ENCODE data around the gene FNDC3B.

The FNDC3B gene

GRCh38 chr3:172259726-172260248 is 220.4 kb downstream of the FNDC3B start:
- no peak for DNase-seq (ENCODE audit: low read depth, low spot score)

- peak; percentile 67 for DNase-seq (ENCODE audit: low read depth, low spot score)
Observed at GRCh38 chr3:172260381-172260780, 221.0 kb downstream of the FNDC3B start.

- DNase-seq (ENCODE audit: low read depth, low spot score) = no peak
Observed at GRCh38 chr3:172261054-172261453, 221.7 kb downstream of the FNDC3B start.

- DNase-seq (ENCODE audit: low read depth, low spot score) = no peak
Observed at GRCh38 chr3:172262991-172263608, 223.7 kb downstream of the FNDC3B start.

GRCh38 chr3:172263781-172264486 is 224.6 kb downstream of the FNDC3B start:
- DNase-seq (ENCODE audit: low read depth, low spot score) = no peak

- no peak for DNase-seq (ENCODE audit: low read depth, low spot score)
Observed at GRCh38 chr3:172266103-172266502, 226.7 kb downstream of the FNDC3B start.

GRCh38 chr3:172268425-172268824 is 229.0 kb downstream of the FNDC3B start:
- no peak for DNase-seq (ENCODE audit: low read depth, low spot score)

- DNase-seq (ENCODE audit: low read depth, low spot score) = no peak
Observed at GRCh38 chr3:172268868-172269267, 229.5 kb downstream of the FNDC3B start.

- no peak for DNase-seq (ENCODE audit: low read depth, low spot score)
Observed at GRCh38 chr3:172270557-172271166, 231.3 kb downstream of the FNDC3B start.

GRCh38 chr3:172271386-172271976 is 232.1 kb downstream of the FNDC3B start:
- no peak for DNase-seq (ENCODE audit: low read depth, low spot score)

- no peak for DNase-seq (ENCODE audit: low read depth, low spot score)
Observed at GRCh38 chr3:172272698-172273097, 233.3 kb downstream of the FNDC3B start.

- no peak for DNase-seq (ENCODE audit: low read depth, low spot score)
Observed at GRCh38 chr3:172273378-172273777, 234.0 kb downstream of the FNDC3B start.

GRCh38 chr3:172274906-172275305 is 235.5 kb downstream of the FNDC3B start:
- no peak for DNase-seq (ENCODE audit: low read depth, low spot score)

- no peak for DNase-seq (ENCODE audit: low read depth, low spot score)
Observed at GRCh38 chr3:172275586-172275985, 236.2 kb downstream of the FNDC3B start.

- no peak for DNase-seq (ENCODE audit: low read depth, low spot score)
Observed at GRCh38 chr3:172276103-172276502, 236.7 kb downstream of the FNDC3B start.

GRCh38 chr3:172277151-172277652 is 237.8 kb downstream of the FNDC3B start:
- no peak for DNase-seq (ENCODE audit: low read depth, low spot score)

- peak; percentile 56 for DNase-seq (ENCODE audit: low read depth, low spot score)
Observed at GRCh38 chr3:172279191-172279640, 239.8 kb downstream of the FNDC3B start.

- no peak for DNase-seq (ENCODE audit: low read depth, low spot score)
Observed at GRCh38 chr3:172279974-172280373, 240.6 kb downstream of the FNDC3B start.

GRCh38 chr3:172280406-172281051 is 241.2 kb downstream of the FNDC3B start:
- peak; percentile 70 for DNase-seq (ENCODE audit: low read depth, low spot score)

GRCh38 chr3:172281884-172282283 is 242.5 kb downstream of the FNDC3B start:
- no peak for DNase-seq (ENCODE audit: low read depth, low spot score)

- no peak for DNase-seq (ENCODE audit: low read depth, low spot score)
Observed at GRCh38 chr3:172282850-172283249, 243.5 kb downstream of the FNDC3B start.

All from astrocyte of the hippocampus (primary cell).